ENCODE results near the gene SLC9B1.

DNA sequence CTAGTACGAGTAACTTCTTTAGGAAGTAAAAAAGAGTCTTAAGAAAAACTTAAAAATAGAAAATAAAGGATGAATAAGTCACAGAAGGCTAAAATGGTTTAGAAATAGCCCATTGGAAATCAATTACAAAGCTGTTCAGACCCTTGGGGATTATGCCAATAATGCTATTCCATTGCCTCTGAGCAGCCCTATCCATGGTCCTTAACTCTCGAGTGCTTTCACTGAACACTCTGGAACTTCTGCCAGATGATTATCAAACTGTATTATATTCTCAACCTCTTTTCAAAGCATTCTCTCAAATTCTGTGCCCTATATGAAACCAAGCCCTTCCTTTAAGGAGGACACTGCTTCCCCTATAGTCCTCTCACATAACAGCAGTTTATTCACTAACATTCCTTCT, 17.0 kb downstream of the SLC9B1 start:
- TF ChIP-seq EZH2phosphoT487 (IDR thresholded peaks at IDR 0.05; ENCODE audit: borderline replicate concordance, low read depth) (no peak), CTCF (IDR thresholded peaks at IDR 0.05) (no peak), GABPA (IDR thresholded peaks at IDR 0.05; ENCODE audit: low read depth) (no peak), REST (IDR thresholded peaks at IDR 0.05; ENCODE audit: low read depth, low read length) (peak; percentile 94), NRF1 (IDR thresholded peaks at IDR 0.05; ENCODE audit: low read depth, low read length) (no peak), ELF1 (IDR thresholded peaks at IDR 0.05) (no peak), FOSL2 (IDR thresholded peaks at IDR 0.05; ENCODE audit: borderline replicate concordance, low read depth) (no peak), POLR2AphosphoS5 (IDR thresholded peaks at IDR 0.05; ENCODE audit: low read depth, low read length) (no peak), EP300 (IDR thresholded peaks at IDR 0.05; ENCODE audit: borderline replicate concordance in 1 of 2, low read depth in 1 of 2, low read length in 1 of 2) (no peak), RCOR1 (IDR thresholded peaks at IDR 0.05; ENCODE audit: low read length) (no peak), RXRA (IDR thresholded peaks at IDR 0.05; ENCODE audit: borderline replicate concordance, low read depth) (no peak), USF2 (IDR thresholded peaks at IDR 0.05; ENCODE audit: borderline replicate concordance, low read depth, low read length) (no peak)
- TF ChIP-seq, protein P1, sequence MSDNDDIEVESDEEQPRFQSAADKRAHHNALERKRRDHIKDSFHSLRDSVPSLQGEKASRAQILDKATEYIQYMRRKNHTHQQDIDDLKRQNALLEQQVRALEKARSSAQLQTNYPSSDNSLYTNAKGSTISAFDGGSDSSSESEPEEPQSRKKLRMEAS (IDR thresholded peaks at IDR 0.05; ENCODE audit: low read depth): no peak
